GM18858 (cell line): ENCODE results near the gene LYVE1.

ENCODE experiments used
- ATAC-seq: cut with Tn5 transposase; IDR thresholded peaks from one replicate; pipeline ENCODE4 v1.9.1; 2021; ENCODE audit not compliant: unreplicated experiment

LYVE1 gene

GRCh38 chr11:10594407-10594806 lies 25.9 kb upstream of the LYVE1 start:
- no peak for ATAC-seq

- no peak for ATAC-seq
These were observed 23.9 kb upstream of the LYVE1 start for GRCh38 chr11:10592331-10592730.

- no peak for ATAC-seq
These were observed 23.3 kb upstream of the LYVE1 start for GRCh38 chr11:10591741-10592140.

- ATAC-seq, result no peak
These were observed 21.9 kb upstream of the LYVE1 start for GRCh38 chr11:10590218-10590915.

- no peak for ATAC-seq
These were observed 20.4 kb upstream of the LYVE1 start for GRCh38 chr11:10588904-10589303.

GRCh38 chr11:10587995-10588394 lies 19.5 kb upstream of the LYVE1 start:
- ATAC-seq, result no peak

- ATAC-seq, result no peak
These were observed 18.9 kb upstream of the LYVE1 start for GRCh38 chr11:10587388-10587787.

GRCh38 chr11:10584071-10584501 lies 15.6 kb upstream of the LYVE1 start:
- ATAC-seq, result no peak

- no peak for ATAC-seq
These were observed 13.1 kb upstream of the LYVE1 start for GRCh38 chr11:10581481-10582019.

GRCh38 chr11:10580623-10581022 lies 12.2 kb upstream of the LYVE1 start:
- no peak for ATAC-seq

GRCh38 chr11:10579700-10580099 lies 11.2 kb upstream of the LYVE1 start:
- no peak for ATAC-seq

- ATAC-seq, result no peak
These were observed 7.6 kb upstream of the LYVE1 start for GRCh38 chr11:10576035-10576398.

GRCh38 chr11:10575346-10576034 lies 7.0 kb upstream of the LYVE1 start:
- no peak for ATAC-seq

- no peak for ATAC-seq
These were observed 5.1 kb upstream of the LYVE1 start for GRCh38 chr11:10573556-10573955.

GRCh38 chr11:10573028-10573427 lies 4.6 kb upstream of the LYVE1 start:
- no peak for ATAC-seq

- ATAC-seq, result no peak
These were observed 4.1 kb upstream of the LYVE1 start for GRCh38 chr11:10572533-10572932.

GRCh38 chr11:10567446-10567845 lies 1.0 kb downstream of the LYVE1 start:
- no peak for ATAC-seq

GRCh38 chr11:10566257-10566957 lies 2.1 kb downstream of the LYVE1 start:
- ATAC-seq, result no peak

- ATAC-seq, result no peak
These were observed 3.0 kb downstream of the LYVE1 start for GRCh38 chr11:10565493-10565892.

- no peak for ATAC-seq
These were observed 3.7 kb downstream of the LYVE1 start for GRCh38 chr11:10564696-10565318.

- no peak for ATAC-seq
These were observed 4.4 kb downstream of the LYVE1 start for GRCh38 chr11:10564030-10564429.
